ENCODE results near the gene MYRF. TPM values are rescaled to one million over a fixed set of nuclear protein-coding genes. Genes with fewer than 3 reads are reported as not detected.

Gene MYRF
- total RNA-seq, 2 experiments from 2014 or later: 2.8 to 2.9 TPM

- CTCF ChIA-PET: interaction anchor here (0.9 to 4.3 kb wide), 3 partner anchors 9 to 277 kb away, joined by 3 to 43 read pairs (median 5); no protein-coding TSS in a partner anchor
- peaks cover 4% of the 10 kb centered on the region for H3K4me1 Mint-ChIP-seq (ENCODE audit: low read depth)
- POLR2A ChIA-PET: interaction anchor here (0.7 to 3.3 kb wide), 3 partner anchors 10 to 43 kb away, joined by 3 to 15 read pairs (median 6); partner anchors contain the start of genes FEN1 and TMEM258
These were observed 52.7 kb downstream of the MYRF start for GRCh38 chr11:61805146-61805545.

GRCh38 chr11:61806785-61807184 lies 54.3 kb downstream of the MYRF start:
- Mint-ChIP-seq H3K27me3 (ENCODE audit: low read depth) (no peaks in the 10 kb centered on the region), H3K36me3 (ENCODE audit: low read depth) (peaks cover 75% of the 10 kb centered on the region), H3K27ac (peak overlapping the region; percentile 62), H3K9me3 (ENCODE audit: insufficient read depth) (no peaks in the 10 kb centered on the region), H3K4me3 (no peak overlapping the region), H3K4me1 (ENCODE audit: low read depth) (no peaks in the 10 kb centered on the region)
- no peak for ATAC-seq
- ChIA-PET CTCF (interaction anchor here (0.8 to 4.3 kb wide), 4 partner anchors 8 to 277 kb away, joined by 3 to 43 read pairs (median 4); partner anchors contain the start of gene FADS1), POLR2A (interaction anchor here (0.8 to 3.3 kb wide), 2 partner anchors 9 to 14 kb away, joined by 3 to 15 read pairs; partner anchors contain the start of genes FEN1 and TMEM258)
- DNase-seq: no peak

More at GRCh38 chr11:61805146-61805545, 52.7 kb downstream of the MYRF start:
- DNase-seq (no peak), ATAC-seq (no peak)
- Mint-ChIP-seq H3K27ac (peak overlapping the region; percentile 42), H3K9me3 (ENCODE audit: insufficient read depth) (no peaks in the 10 kb centered on the region), H3K4me3 (no peak overlapping the region), H3K36me3 (ENCODE audit: low read depth) (peaks cover 69% of the 10 kb centered on the region), H3K27me3 (ENCODE audit: low read depth) (no peaks in the 10 kb centered on the region)

GRCh38 chr11:61810671-61811175 lies 58.3 kb downstream of the MYRF start:
- no peak for ATAC-seq

GRCh38 chr11:61811831-61812230 lies 59.4 kb downstream of the MYRF start:
- Mint-ChIP-seq H3K4me3 (no peak overlapping the region), H3K9me3 (ENCODE audit: insufficient read depth) (no peaks in the 10 kb centered on the region), H3K27me3 (ENCODE audit: low read depth) (no peaks in the 10 kb centered on the region), H3K36me3 (ENCODE audit: low read depth) (peaks cover 71% of the 10 kb centered on the region), H3K27ac (no peak overlapping the region), H3K4me1 (ENCODE audit: low read depth) (peaks cover 15% of the 10 kb centered on the region)
- ChIA-PET POLR2A (interaction anchor here (1.2 to 1.7 kb wide), 2 partner anchors 14 to 19 kb away, joined by 3 to 5 read pairs; partner anchors contain the start of genes FEN1 and TMEM258), CTCF (interaction anchor here (1.0 to 10.2 kb wide), 2 partner anchors 14 to 87 kb away, joined by 3 to 129 read pairs; no protein-coding TSS in a partner anchor)
- DNase-seq (no peak), ATAC-seq (no peak)

More at GRCh38 chr11:61810671-61811175, 58.3 kb downstream of the MYRF start:
- no peak for DNase-seq
- ChIA-PET POLR2A (interaction anchor here (0.6 kb wide), 2 partner anchors 52 to 108 kb away, joined by 4 to 6 read pairs; no protein-coding TSS in a partner anchor), CTCF (interaction anchor here (10.2 kb wide), 1 partner anchor 13 kb away, joined by 129 read pairs; no protein-coding TSS in a partner anchor)
- Mint-ChIP-seq H3K27ac (no peak overlapping the region), H3K36me3 (ENCODE audit: low read depth) (peaks cover 69% of the 10 kb centered on the region), H3K4me1 (ENCODE audit: low read depth) (peaks cover 15% of the 10 kb centered on the region), H3K9me3 (ENCODE audit: insufficient read depth) (no peaks in the 10 kb centered on the region), H3K4me3 (no peak overlapping the region), H3K27me3 (ENCODE audit: low read depth) (no peaks in the 10 kb centered on the region)

GRCh38 chr11:61812736-61813411 lies 60.4 kb downstream of the MYRF start:
- Mint-ChIP-seq H3K36me3 (ENCODE audit: low read depth) (peaks cover 64% of the 10 kb centered on the region), H3K27me3 (ENCODE audit: low read depth) (no peaks in the 10 kb centered on the region), H3K4me3 (no peak overlapping the region), H3K4me1 (ENCODE audit: low read depth) (peaks cover 22% of the 10 kb centered on the region), H3K27ac (peak overlapping the region; percentile 30), H3K9me3 (ENCODE audit: insufficient read depth) (no peaks in the 10 kb centered on the region)
- DNase-seq (no peak), ATAC-seq (no peak)
- ChIA-PET CTCF (interaction anchor here (1.0 to 10.2 kb wide), 2 partner anchors 15 to 86 kb away, joined by 3 to 129 read pairs; no protein-coding TSS in a partner anchor), POLR2A (interaction anchor here (1.2 to 3.4 kb wide), 5 partner anchors 11 to 20 kb away, joined by 3 to 48 read pairs (median 20); partner anchors contain the start of genes FADS2, FEN1 and TMEM258)

GRCh38 chr11:61814247-61814957 lies 62.0 kb downstream of the MYRF start:
- no peaks in the 10 kb centered on the region for H3K27me3 Mint-ChIP-seq (ENCODE audit: low read depth)
- ATAC-seq: peak; percentile 3
- CTCF ChIA-PET: interaction anchor here (0.7 to 10.2 kb wide), 14 partner anchors 8 to 478 kb away, joined by 3 to 129 read pairs (median 5); partner anchors contain the start of genes FADS2, FEN1 and TMEM258

GRCh38 chr11:61814958-61815789 lies 62.7 kb downstream of the MYRF start:
- no peaks in the 10 kb centered on the region for H3K9me3 Mint-ChIP-seq (ENCODE audit: insufficient read depth)
- H3K4me1 Mint-ChIP-seq (ENCODE audit: low read depth): peaks cover 23% of the 10 kb centered on the region
- H3K27ac Mint-ChIP-seq: peak overlapping the region; percentile 97
- H3K27me3 Mint-ChIP-seq (ENCODE audit: low read depth): no peaks in the 10 kb centered on the region
- peak overlapping the region; percentile 98 for H3K4me3 Mint-ChIP-seq
- ChIA-PET POLR2A (interaction anchor here (0.7 to 4.3 kb wide), 14 partner anchors 10 to 1026 kb away, joined by 3 to 48 read pairs (median 7); partner anchors contain the start of genes FADS2, FEN1, INCENP and TMEM258), CTCF (interaction anchor here (0.7 to 10.2 kb wide), 15 partner anchors 9 to 479 kb away, joined by 3 to 129 read pairs (median 6); partner anchors contain the start of genes FADS2, FEN1 and TMEM258)
- peak; percentile 78 for DNase-seq
- ATAC-seq: peak; percentile 47
- H3K36me3 Mint-ChIP-seq (ENCODE audit: low read depth): peaks cover 48% of the 10 kb centered on the region

More at GRCh38 chr11:61814247-61814957, 62.0 kb downstream of the MYRF start:
- Mint-ChIP-seq H3K27ac (peak overlapping the region; percentile 97), H3K4me3 (peak overlapping the region; percentile 98), H3K36me3 (ENCODE audit: low read depth) (peaks cover 54% of the 10 kb centered on the region), H3K4me1 (ENCODE audit: low read depth) (peaks cover 23% of the 10 kb centered on the region), H3K9me3 (ENCODE audit: insufficient read depth) (no peaks in the 10 kb centered on the region)
- POLR2A ChIA-PET: interaction anchor here (0.8 to 4.3 kb wide), 12 partner anchors 9 to 1027 kb away, joined by 3 to 48 read pairs (median 8); partner anchors contain the start of genes FADS2, FEN1 and TMEM258
- peak; percentile 58 for DNase-seq

GRCh38 chr11:61815790-61816735 lies 63.6 kb downstream of the MYRF start:
- CTCF ChIA-PET: interaction anchor here (0.7 to 10.2 kb wide), 14 partner anchors 9 to 292 kb away, joined by 3 to 129 read pairs (median 5); partner anchors contain the start of genes FADS2, FEN1 and TMEM258
- peak overlapping the region; percentile 97 for H3K27ac Mint-ChIP-seq

GRCh38 chr11:61816736-61817455 lies 64.5 kb downstream of the MYRF start, which contains the start of gene FADS1:
Gene FADS1, minus strand, starts transcription at chr11:61817003. Its CDS starts 74 bp downstream, at chr11:61816929.
- Mint-ChIP-seq H3K4me1 (ENCODE audit: low read depth) (peaks cover 23% of the 10 kb centered on the region), H3K27ac (peak within 1 kb of the TSS; percentile 97), H3K27me3 (ENCODE audit: low read depth) (no peaks in the 10 kb centered on the region), H3K4me3 (peak within 1 kb of the TSS; percentile 98), H3K36me3 (ENCODE audit: low read depth) (peaks cover 36% of the 10 kb centered on the region), H3K9me3 (ENCODE audit: insufficient read depth) (no peaks in the 10 kb centered on the region)
- CTCF ChIA-PET: interaction anchor here (1.0 to 10.2 kb wide), 5 partner anchors 10 to 23 kb away, joined by 3 to 129 read pairs (median 6); partner anchors contain the start of gene FADS2
- POLR2A ChIA-PET: interaction anchor here (1.2 to 4.3 kb wide), 4 partner anchors 11 to 29 kb away, joined by 3 to 33 read pairs (median 18); partner anchors contain the start of gene FADS2
- DNase-seq (peak; percentile 92), ATAC-seq (peak; percentile 74)

More at GRCh38 chr11:61815790-61816735, 63.6 kb downstream of the MYRF start:
- DNase-seq (peak; percentile 80), ATAC-seq (peak; percentile 69)
- no peaks in the 10 kb centered on the region for H3K9me3 Mint-ChIP-seq (ENCODE audit: insufficient read depth)
- H3K36me3 Mint-ChIP-seq (ENCODE audit: low read depth): peaks cover 40% of the 10 kb centered on the region
- POLR2A ChIA-PET: interaction anchor here (1.0 to 4.3 kb wide), 11 partner anchors 12 to 308 kb away, joined by 3 to 48 read pairs (median 10); partner anchors contain the start of genes FADS2, FEN1, INCENP and TMEM258
- peaks cover 23% of the 10 kb centered on the region for H3K4me1 Mint-ChIP-seq (ENCODE audit: low read depth)
- H3K27me3 Mint-ChIP-seq (ENCODE audit: low read depth): no peaks in the 10 kb centered on the region
- H3K4me3 Mint-ChIP-seq: peak overlapping the region; percentile 98
